ENCODE results near the gene FRAS1.
"Not testable (repeated sequence)": the region's sequence is repeated elsewhere in the genome, so short reads cannot be mapped to it uniquely, and the experiment has no call there.

FRAS1 gene, protein sequence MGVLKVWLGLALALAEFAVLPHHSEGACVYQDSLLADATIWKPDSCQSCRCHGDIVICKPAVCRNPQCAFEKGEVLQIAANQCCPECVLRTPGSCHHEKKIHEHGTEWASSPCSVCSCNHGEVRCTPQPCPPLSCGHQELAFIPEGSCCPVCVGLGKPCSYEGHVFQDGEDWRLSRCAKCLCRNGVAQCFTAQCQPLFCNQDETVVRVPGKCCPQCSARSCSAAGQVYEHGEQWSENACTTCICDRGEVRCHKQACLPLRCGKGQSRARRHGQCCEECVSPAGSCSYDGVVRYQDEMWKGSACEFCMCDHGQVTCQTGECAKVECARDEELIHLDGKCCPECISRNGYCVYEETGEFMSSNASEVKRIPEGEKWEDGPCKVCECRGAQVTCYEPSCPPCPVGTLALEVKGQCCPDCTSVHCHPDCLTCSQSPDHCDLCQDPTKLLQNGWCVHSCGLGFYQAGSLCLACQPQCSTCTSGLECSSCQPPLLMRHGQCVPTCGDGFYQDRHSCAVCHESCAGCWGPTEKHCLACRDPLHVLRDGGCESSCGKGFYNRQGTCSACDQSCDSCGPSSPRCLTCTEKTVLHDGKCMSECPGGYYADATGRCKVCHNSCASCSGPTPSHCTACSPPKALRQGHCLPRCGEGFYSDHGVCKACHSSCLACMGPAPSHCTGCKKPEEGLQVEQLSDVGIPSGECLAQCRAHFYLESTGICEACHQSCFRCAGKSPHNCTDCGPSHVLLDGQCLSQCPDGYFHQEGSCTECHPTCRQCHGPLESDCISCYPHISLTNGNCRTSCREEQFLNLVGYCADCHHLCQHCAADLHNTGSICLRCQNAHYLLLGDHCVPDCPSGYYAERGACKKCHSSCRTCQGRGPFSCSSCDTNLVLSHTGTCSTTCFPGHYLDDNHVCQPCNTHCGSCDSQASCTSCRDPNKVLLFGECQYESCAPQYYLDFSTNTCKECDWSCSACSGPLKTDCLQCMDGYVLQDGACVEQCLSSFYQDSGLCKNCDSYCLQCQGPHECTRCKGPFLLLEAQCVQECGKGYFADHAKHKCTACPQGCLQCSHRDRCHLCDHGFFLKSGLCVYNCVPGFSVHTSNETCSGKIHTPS (N-terminal part only)

DNA sequence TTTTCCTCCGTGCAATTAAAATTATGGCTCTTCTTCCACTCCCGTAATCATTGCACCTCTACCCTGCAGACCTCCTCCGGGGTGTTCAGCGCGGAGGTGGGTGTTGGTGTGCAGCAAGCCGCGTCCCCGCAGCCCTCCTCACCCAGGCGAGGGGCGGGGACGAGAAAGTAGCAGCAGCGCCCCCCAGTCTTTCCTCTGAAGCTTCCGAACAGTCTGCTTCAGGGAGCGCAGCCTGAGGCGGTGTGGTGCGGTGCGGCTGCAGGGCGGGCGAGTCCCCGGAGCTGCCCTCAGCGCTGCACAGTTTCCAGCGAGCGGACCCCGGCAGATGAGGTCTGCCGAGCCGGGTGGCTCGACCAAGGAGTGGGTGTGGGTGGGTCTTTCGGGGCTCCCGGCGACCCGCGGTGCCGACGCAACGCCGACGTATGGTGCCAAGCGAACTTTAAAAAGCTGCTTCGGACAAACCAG, at the start of gene FRAS1:
Gene FRAS1, plus strand, starts transcription at position 189 of the 465 bp plus-strand sequence. CDS start 687 bp downstream, outside the sequence.
- in situ Hi-C loops (cut with MboI; ENCODE audit: low sequenced_read_pairs), result no loop called here

DNA sequence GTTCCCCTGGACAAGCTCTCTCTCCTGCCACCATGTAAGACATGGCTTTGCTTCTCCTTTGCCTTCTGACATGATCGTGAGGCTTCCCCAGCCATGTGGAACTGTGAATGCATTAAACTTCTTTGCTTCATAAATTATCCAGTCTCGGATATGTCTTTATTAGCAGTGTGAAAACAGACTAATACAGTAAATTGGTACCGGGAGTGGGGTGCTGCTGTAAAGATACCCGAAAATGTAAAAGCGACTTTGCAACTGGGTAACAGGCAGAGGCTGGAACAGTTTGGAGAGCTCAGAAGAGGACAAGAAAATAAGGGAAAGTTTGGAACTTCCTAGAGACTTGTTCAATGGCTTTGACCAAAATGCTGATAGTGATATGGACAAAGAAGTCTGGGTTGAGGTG, 46.1 kb upstream of the FRAS1 start:
- in situ Hi-C loops (cut with MboI; ENCODE audit: low sequenced_read_pairs), result not testable (repeated sequence)

DNA sequence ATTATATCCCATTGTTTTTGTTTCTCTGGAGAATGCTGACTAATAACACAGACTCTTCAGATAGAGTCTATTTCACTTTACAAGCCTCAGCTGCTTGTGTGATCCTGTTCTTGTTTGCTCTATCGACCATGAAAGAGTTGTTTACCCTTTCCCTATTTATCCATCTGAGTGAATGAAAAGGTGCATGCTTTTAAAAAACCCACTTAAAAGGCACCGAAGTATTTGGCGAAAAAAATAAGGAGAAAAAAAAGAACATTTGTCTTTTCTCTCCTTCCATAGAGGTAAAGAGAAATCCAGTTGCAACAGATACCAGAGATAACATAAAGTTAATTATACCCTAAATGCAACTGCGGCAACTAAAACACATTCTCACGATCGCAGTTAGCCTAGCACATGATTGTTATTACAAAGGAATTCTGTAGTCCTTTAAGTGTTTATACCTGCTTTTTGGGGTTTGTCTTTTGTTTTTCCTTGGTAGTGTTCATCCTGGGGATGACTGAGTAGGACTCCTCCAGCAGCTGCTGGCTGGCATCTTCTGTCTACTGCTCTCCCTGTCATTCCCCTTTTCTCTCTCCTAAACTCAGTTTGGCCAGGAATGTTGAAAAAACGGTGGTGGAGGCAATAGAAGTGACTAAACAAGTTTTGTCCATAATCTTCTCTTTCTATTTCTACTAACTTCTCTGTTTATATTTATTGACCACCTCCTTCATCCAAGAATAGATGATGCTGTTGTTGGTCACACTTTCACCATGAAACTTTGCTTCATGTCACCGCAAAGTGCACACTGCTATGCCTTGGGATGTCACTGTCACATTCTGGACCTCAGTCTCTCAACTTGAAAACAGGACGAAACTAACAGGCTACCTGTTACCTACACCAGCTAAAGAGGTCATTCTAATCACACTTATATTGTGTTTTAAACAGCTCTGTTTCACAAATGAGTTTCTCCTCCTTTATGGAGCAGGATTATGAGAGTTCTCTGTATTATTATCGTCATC, 41.9 kb upstream of the FRAS1 start:
- in situ Hi-C loops (cut with MboI; ENCODE audit: low sequenced_read_pairs), result no loop called here

DNA sequence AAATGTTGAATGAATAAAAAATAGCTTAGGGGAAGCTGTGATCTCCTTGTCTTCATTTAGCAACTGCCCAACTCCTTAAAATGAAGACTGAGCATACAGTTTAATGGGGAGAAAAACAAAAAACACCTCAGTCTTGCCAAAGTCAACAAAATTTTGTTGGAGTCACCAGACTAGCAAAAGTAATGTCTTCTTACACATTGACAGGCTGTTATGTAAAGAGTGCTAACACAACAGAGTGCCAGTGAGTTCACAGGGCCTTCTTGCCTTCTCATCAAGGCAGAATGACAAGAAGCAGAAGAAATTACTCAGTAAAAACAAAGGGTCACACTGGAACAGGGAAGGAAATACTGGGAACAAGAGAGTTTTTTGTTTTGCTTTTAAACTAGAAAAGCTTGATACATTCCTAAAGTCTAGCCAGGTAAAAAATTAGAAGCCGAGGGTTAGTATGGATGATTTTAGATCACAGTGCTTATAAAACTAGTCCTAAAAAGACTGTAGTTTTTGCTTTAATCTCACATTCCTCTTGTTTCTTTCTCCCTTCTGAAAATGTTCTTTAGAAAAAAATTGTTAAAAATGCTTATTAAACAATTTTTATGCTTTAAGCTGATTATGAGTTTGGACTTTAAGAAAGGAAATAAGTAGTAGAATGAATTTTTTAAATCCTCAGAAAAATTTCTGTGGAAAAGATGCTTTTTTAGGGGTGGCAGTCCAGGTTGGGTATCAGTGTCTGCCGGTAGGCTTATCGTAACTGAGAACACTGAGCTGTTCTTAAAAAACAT, 38.7 kb upstream of the FRAS1 start:
- in situ Hi-C loops (cut with MboI; ENCODE audit: low sequenced_read_pairs), result no loop called here

DNA sequence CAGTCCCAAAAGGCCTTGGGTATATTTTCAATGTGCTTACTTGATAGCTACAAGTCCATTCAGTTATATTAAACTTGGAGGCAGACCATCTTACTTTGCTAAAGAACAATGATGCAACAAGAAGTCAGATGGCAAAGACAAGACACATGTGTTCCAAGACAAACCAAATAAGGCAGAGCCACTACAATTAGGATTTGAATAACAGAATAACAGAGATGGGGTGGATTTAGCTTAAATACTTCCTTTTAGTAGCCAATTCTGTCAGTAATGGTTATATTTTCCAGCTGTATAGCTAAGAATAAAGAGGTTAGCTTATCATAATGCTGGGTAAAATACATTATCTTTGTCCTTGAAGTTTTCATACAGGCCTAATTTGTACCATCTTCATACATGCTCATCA, 37.7 kb upstream of the FRAS1 start:
- in situ Hi-C loops (cut with MboI; ENCODE audit: low sequenced_read_pairs), result no loop called here

DNA sequence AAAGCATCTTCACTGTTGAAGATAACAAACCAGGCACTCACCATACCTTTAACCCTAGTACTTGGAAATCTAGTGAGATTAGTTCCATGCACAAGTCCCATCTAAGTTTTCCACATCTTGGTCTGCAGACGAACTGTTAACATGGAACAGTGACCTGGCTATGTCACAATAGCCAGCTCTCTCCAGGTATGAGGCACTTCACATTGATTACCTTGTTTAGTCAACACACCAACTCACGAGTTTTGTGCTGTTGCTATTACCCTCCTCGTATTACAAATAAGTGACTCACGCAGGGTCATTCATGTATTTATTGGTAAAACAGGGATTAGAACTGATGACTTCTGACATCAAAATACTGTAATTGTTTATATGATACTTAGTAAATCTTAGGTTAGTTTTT, 36.4 kb upstream of the FRAS1 start:
- in situ Hi-C loops (cut with MboI; ENCODE audit: low sequenced_read_pairs), result no loop called here

DNA sequence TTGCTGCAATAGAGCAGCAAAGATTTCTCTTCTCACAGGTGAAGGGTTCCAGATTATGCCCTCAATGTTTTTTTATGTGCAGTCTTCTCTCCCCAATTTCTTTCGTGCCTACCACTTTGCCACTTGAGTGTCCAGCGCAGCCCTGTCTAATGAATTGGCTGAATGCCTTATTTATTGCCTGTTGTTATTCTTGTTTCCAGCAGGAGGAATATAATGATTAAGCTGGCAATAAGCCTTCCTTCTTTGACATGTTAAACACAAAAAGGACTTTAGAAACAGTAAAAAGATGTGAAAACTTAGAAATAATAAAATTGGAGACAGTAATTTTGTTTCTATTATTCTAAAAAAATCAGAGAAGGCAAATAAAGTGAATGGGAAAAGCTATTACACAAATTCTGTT, 34.6 kb upstream of the FRAS1 start:
- in situ Hi-C loops (cut with MboI; ENCODE audit: low sequenced_read_pairs), result no loop called here

DNA sequence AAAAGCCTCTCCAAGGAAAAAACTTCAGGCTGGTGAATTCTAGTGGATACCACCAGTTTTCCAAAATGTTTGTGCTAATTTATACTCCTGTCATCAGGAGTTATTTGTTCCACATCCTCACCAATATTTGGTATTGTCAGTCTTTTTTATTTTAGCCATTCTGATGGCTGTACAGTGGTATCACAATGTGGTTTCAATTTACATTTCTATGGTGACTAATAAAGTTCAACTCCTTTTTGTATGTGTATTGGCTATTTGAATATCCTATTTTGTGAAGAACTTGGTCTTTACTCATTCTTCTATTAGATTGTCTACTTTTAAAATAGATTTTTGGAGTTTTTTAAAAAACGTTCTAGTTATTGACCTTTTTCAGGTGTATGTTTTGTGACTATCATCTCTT, 33.0 kb upstream of the FRAS1 start:
- in situ Hi-C loops (cut with MboI; ENCODE audit: low sequenced_read_pairs), result no loop called here

DNA sequence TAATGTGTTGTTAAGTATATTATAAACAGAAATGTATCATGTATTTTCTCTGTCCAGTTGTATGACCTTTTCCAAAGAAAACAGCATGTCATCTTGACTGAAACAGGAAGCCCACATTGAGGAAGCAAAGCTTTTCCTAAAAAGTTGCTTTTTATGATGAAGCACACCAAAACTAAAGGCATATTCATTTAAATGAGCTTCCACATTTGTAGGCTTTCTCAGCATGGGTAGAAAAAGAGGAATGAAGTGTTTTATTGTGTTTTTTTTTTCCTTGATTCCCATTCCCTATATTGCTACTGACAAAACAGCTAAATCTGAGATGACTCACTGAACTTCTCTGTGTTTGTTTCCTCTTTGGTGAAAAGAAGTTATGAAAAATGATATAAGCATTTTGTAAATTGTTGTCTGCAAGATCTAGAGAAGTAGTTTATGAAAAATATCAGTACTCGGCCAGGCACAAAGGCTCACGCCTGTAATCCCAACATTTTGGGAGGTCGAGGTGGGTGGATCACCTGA, 32.5 kb upstream of the FRAS1 start:
- in situ Hi-C loops (cut with MboI; ENCODE audit: low sequenced_read_pairs), result no loop called here

DNA sequence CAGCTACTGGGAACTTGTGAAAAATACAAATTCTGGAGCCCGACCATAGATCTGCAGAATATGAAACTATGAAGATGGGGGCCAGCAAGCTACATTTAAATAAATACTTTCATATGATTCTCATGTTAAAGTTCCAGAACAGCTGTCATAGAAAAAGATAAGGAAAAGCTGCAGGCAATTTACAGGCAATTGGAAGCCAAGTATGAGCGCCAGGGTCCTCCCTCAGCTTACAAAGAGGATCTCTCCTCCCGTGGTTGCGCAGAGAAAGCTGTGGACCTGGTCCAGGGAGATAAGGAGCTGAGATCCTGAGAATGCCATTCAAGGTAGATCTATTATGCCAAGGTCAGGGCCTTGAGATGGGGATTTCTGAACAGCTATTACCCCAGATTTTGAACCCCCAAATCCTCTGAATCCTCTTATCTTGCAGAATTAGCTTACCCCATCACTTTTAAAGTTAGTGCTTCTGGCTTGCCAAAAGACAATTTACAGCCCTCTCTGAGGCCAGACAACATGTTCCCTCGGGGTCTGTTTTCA, 25.6 kb upstream of the FRAS1 start:
- in situ Hi-C loops (cut with MboI; ENCODE audit: low sequenced_read_pairs), result no loop called here

DNA sequence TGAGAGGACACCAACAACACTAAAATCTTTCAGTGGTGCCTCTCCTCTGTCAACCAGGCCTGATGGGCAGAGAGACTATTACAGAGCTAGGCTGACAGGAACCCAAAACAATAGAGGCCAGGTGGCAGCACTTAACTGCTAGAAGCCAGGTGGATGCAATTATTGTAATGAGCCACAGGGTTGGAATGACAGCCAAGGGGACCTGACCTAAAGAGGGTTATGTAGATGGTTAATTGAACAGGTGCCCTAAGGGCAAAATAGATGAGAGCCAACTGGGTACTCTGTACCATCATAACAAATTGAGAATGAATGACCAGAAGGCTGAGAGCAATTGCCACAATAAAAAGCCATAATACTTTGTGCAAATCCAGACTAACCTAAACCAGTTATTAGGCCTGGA, 24.7 kb upstream of the FRAS1 start:
- in situ Hi-C loops (cut with MboI; ENCODE audit: low sequenced_read_pairs), result no loop called here

DNA sequence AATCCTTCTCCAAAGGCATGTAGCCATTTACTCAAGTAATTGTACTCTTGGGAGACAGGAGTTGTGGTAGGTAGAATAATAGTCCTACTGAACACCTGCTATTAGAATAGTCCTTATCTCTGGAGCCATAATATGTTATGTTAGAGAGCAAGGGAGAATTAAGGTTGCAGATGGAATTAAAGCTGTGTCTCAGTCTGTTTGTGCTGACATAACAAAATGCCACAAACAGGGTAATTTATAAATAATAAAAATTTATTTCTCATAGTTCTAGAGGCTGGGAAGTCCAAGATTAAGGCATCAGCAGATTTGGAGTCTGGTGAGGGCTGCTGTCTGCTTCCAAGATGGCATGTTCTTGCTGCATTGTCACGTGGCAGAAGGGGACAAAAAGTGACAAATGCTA, 24.2 kb upstream of the FRAS1 start:
- in situ Hi-C loops (cut with MboI; ENCODE audit: low sequenced_read_pairs), result no loop called here

DNA sequence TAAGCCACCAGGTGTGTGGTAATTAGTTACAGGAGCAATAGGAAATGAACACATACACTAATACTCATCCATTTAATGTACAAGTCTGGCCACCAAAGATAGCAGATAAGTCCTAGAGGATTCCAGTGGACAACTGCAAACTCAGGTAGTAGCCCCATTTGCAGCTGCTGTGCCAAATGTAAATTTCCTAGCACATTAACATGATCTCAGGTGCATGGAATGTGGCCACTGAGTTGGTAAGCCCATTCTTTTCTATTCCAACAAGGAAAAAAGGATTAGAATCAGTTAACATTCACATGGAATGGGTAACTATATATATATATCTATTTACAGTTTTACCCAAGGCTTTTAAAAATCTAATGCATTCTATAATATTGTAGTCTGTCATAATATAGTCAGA, 23.3 kb upstream of the FRAS1 start:
- in situ Hi-C loops (cut with MboI; ENCODE audit: low sequenced_read_pairs), result no loop called here

DNA sequence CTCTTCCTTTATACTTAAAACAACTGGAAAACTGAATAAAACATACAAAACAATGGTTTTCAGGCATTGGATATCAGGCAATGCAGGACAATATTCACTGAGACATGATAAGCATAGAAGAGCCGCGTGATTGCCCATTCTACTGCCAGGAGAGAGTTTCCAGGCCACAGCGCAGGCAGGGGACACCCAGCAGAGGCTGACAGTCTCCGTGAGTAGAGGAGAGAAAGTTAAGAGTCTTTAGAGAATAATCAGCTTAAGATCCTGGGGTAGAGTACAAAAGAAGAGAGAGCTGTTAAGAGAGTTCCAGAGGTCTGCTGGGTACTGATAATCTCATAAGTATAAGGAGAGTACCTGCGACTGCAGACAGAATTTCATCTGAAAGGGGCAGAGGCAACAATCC, 18.4 kb upstream of the FRAS1 start:
- in situ Hi-C loops (cut with MboI; ENCODE audit: low sequenced_read_pairs), result no loop called here

DNA sequence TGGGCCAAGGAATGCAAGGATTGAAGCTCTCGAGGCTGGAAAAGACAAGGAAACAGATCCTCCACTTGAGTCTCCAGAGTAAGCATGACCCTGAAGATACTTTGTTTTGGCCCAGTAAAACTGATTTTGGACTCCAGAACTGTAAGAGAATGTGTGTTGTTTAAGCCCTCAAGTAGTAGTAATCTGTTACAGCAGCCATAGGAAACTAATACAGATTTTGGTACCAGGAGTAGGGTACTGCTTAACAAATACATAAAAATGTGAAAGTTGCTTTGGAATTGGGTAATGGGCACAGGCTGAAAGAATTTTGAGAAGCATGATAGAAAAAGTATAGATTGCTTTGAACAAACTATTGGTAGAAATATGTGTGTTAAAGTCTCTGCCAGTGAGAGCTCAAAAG, 17.4 kb upstream of the FRAS1 start:
- in situ Hi-C loops (cut with MboI; ENCODE audit: low sequenced_read_pairs), result no loop called here

DNA sequence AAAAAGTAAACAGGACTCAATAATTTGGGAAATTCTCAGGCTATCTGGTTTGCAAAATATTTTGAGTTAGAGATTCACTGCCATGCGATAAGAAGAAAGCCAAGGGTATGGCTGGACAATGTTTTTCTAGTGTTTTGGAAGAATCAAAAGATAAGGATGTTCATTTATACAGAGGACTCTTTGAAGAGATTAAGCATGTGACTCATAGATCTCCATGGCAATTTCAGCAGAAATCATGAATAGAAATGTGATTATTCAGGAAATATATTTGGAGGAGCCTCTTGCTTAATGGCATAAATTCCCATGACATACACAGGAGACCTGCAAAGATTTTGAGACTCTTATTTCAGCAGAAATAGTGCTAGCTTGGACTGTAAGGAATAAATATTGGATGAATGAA, 16.7 kb upstream of the FRAS1 start:
- in situ Hi-C loops (cut with MboI; ENCODE audit: low sequenced_read_pairs), result no loop called here

DNA sequence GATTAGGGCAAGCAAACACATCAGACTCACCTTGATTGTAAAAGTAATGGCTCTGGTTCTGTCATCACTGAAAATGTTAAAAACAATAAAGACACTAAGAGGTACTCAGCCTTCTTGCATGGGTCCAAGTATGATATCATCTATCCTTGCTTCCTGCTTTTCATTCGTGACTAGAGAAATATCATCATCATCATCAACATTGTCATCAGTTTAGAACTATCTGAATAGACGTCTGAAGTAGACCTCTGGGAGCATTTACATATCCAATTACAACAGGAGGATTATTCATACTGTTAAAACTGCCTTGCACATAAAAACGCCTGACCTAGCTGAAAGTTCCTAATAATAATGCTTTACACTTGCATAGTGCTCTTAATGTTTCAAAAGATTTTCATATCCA, 9.8 kb upstream of the FRAS1 start:
- in situ Hi-C loops (cut with MboI; ENCODE audit: low sequenced_read_pairs), result no loop called here

DNA sequence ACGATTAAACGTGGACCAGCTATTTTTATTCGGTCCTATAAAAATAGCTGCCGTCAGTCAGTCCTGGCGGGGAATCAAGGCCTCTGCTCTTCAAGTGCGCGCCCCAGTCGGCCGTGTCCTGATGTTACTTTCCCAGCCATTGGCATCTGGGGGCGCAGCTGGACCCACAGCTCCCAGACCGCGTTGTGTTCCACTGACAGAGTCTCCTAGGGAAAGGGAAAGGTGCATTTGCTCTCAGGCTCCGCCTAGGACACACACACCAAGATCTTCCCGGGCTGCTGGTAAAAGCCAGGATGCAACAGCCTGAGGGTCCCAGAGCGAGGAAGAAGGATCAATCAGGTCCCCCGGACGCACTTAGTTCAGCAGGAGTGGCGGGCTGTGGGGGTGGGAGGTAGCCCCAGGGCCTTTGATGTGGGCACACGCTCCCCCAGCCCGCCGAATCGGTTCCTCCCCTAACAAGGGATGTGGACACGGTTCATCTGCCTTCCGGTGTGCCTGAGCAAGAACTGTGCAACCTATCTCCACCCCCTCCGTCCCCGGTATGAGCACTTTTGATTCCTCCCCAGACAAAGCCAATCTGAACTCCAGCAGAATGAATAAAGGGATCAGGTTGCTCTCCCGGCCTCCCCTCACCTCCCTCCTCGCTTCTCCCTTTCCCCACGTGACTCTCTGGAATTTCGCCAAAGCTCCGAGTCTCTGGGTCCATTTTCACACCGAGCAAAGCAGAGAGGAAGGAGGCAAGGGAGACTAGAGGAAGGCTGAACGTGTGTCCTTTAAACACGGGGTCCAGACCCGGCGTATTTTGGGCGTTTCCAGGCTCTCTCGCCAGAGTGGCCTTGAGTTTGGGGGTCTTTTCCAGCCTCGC, 626 bp upstream of the FRAS1 start:
- in situ Hi-C loops (cut with MboI; ENCODE audit: low sequenced_read_pairs), result no loop called here

All from HL-60/S4 treated with phorbol 12-myristate 13-acetate at 8.2 ng/mL for 4 days and 3 days (cell line).